NCI-H524 (cell line): Measurements from ENCODE around the gene ZNF350.
A peak's percentile ranks its signal among the peaks of the same experiment; 100 is the strongest.
"Not testable (repeated sequence)": the region's sequence is repeated elsewhere in the genome, so short reads cannot be mapped to it uniquely, and the experiment has no call there.

Experiments
- DNase-seq, 2 experiments: peaks; one replicate each; lab custom pipeline; 2025; lab: John Stamatoyannopoulos, UW

The ZNF350 gene

DNA sequence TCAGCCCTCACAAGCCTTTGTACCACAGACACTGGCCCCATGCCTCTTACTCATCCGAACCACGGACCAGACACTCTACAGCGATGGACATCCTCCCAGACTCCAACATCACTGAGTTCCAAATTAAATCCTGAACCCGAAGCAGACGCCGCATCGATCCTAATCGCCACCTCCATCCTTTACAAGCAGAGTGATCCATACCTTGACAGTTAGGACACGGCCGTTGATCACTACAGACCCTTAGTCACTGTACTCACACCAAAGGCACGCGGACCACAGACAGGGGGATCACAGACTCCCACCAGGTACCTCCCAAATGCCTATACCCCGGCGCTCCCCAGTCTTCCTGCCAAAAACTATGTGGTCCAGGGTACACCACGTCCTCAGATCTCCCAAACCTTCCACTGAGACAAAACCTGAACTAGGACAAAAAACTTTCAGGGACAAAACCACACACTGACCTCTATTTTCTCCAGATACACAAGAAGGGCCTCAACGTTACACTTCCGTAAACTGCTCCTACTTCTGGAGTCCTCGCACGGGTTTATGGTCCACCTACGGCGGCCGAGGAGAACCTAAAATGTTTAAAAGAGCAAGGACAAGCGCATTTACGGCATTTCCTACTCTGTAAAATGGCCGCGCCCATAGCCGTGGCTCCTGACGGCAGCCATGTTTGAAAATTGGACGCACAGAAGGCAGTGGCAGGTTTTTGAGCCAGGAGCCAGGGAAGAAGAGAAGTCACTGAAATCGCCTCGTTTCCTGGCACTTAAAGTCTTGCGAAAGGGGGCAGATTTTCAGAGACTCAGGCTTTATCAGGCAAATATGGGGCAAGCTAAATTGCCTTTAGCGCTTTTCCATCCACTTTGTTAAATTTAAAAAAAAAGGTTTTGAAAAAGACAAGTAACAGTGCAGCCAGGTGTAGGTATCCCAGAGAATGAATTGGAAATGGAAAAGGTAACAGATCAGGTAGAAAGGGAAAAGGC lies at the start of gene ZNF350:
Gene ZNF350, minus strand, starts transcription at position 532 of the 983 bp plus-strand sequence. CDS start 12,480 bp downstream, outside the sequence.
- peak; percentile 94 to 97 for DNase-seq

DNA sequence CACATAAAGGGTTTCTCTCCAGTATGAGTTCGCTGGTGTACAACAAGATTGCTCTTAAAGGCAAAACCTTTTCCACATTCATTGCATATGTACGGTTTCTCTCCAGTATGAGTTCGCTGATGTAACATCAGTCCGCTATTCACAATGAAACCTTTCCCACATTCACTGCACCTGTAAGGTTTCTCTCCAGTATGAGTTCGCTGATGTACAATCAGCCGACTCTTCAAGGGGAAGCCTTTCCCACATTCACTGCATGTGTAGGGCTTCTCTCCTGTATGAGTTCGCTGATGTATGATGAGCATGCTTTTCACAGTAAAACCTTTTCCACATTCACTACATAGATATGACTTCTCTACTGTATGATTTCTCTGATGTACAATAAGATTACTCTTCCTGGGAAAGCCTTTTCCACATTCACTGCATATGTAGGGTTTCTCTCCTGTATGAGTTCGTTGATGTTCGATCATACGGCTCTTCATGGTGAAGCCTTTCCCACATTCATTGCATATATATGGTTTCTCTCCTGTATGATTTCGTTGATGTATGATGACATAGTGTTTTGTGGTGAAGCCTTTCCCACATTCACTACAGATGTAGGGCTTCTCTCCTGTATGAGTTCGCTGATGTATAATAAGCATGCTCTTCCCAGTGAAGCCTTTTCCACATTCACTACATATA lies 47.5 kb upstream of the ZNF350 start:
- DNase-seq: no peak

DNA sequence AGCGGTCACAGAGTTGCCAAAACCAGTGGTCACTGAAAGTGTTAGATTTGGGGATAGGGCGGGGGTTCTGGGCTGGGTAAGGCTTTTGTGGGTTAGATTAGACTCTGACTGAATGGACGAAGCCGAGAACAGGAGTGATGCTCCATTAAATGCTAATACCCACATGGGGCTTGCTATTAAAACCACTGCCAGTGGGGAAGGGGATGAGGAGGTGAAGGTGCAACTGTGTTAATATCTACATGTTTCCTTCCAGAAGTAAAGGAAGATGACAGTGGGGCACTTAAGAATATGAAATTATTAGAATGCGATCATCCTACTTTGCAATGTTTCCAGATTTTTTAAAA lies 42.1 kb upstream of the ZNF350 start:
- DNase-seq: peak; percentile 63 to 73

DNA sequence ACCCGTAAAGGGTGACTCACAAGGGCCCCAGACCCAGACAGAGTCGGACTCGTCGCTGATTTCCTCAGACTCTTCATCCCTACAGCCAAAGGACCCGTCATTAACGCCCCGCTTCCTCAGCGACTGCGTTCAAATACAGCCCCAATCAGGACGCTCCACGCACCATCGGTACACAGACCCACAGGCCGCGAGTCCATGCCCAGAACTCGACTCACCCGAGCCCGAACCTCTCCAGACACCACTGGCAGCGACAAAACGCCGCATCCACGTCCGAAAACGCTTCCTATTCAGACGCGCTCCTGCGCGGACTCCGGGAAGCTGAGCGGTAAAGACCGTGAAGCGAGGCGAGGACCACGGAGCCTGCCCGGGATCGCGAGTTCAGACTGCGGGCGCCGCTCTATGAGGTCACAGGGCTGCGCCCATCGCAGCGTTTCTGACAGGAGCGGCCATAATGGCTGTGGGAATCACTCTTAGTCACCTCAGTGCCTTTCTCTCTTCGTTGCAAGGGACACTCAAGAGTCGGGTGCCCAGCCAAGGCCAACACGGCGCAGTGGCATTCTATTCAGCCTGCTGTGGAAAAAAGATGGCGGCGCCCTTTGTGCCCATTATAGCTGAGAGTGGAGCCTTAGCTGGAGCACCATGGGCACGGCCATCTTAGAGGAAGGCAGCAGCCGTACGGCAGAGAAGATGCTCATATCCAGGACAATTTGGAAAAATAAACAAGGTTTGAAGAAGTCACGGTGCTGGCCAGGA lies 41.6 kb upstream of the ZNF350 start, which contains the start of gene ZNF614:
Gene ZNF614, minus strand, starts transcription at position 353 of the 753 bp plus-strand sequence. CDS start 2,634 bp downstream, outside the sequence.
- DNase-seq: peak; percentile 78 to 90

DNA sequence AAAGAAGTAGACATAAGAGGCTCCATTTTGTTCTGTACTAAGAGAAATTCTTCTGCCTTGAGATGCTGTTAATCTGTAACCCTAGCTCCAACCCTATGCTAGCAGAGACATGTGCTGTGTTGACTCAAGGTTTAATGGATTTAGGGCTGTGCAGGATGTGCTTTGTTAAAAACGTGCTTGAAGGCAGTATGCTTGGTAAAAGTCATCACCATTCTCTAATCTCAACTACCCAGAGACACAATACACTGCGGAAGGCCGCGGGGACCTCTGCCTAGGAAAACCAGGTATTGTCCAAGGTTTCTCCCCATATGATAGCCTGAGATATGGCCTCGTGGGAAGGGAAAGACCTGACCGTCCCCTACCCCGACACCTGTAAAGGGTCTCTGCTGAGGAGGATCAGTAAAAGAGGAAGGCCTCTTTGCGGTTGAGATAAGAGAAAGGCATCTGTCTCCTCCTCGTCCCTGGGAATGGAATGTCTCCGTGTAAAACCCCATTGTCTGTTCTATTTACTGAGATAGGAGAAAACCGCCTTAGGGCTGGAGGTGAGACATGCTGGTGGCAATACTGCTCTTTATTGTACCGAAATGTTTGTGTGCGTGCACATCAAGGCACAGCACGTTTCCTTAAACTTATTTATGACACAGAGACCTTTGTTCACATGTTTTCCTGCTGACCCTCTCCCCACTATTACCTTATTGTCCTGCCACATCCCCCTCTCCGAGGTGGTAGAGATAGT lies 39.8 kb upstream of the ZNF350 start:
- not testable (repeated sequence) for DNase-seq

DNA sequence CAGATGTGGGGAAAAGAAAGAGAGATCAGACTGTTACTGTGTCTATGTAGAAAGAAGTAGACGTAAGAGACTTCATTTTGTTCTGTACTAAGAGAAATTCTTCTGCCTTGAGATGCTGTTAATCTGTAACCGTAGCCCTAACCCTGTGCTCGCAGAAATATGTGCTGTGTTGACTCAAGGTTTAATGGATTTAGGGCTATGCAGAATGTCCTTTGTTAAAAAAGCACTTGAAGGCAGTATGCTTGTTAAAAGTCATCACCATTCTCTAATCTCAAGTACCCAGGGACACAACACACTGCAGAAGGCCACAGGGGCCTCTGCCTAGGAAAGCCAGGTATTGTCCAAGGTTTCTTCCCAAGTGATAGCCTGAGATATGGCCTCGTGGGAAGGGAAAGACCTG lies 37.8 kb upstream of the ZNF350 start:
- DNase-seq: not testable (repeated sequence)

DNA sequence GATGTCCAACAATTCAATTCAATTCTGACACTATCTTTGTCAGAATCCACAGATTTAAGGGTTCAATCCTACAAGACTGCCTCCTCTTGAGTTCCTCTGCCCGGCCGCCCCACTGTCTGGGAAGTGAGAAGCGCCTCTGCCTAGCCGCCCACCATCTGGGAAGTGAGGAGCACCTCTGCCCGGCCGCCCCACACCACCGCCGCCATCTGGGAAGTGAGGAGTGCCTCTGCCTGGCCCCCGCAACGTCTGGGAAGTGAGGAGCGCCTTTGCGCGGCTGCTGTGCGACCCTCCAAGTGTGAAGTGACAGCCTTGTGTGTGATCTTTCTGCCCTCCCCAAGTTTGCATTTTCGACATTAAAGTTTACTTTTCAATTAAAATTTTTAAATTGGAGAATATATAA lies 35.6 kb upstream of the ZNF350 start:
- no peak for DNase-seq

DNA sequence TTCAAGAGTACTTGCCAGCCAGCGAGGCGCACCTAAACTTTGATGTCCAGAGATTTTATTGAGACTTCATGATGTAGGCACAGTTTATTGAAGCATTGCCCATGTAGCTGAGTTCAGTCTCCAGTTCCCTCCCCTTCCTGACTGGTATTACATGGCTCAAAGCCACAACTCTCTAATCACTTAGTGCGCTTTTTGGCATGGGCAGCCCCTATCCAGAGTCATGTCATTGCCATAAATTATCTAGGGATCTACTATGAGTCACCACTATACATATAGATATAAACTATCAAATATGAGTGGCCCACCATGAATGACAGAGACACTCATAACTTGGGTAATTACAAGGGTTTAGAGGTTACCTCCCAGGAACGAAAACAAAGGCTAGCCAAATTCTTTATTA lies 33.9 kb upstream of the ZNF350 start:
- DNase-seq: no peak

DNA sequence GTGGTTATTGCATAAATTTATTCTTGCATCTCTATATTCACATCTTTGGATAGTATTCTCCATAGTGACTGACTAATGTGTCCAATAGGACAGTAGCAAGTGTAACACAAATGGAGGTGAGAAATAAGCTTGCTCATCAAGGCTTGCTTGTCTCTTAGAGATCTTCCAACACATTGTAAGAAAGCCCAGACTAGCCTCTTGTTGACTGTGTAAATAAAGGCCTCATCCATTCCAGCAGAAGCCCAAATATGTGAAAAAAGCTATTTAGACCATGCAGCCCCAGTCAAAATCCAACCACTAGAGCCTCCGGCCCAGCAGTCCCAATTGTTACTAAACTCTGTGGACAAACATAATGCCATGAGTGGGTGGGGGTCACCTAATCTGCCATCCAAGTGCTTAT lies 24.0 kb upstream of the ZNF350 start:
- DNase-seq: no peak

DNA sequence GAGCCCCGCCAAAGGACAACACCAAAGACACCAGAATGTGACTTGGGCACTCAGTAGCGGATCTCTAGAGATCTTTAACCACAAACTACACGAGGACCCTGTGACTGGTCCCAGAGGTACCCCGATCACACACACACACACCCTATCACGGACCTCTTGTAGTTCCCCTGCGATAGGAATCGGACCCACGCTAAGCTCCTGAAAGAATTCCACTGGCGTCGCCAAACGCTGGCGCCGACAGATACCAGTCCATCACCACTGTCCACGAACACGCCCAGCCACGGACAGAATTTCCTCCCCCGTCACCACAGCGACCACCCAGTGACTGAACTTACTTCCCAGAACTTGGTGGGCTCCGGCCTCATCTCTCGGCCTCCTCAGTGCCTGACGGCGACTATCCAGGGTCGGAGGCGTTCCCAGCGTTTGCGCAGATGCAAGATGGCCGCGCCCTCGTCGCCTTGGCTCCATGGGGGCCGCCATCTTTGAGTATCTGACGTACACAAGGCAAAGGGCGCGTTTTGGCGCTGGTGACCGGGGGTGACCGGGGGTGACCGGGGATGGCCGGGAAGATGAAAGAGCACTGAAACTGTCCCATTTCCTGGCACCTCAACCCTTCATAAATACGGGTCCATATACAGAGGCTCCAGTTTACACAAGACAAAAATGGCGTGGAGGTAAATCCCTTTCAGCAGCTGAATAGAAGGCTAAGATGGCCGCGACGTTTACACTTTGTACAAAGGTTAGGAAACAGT lies 21.3 kb upstream of the ZNF350 start, which contains the start of gene ZNF615:
Gene ZNF615, minus strand, starts transcription at position 406 of the 752 bp plus-strand sequence. CDS start 4,500 bp downstream, outside the sequence.
- peak; percentile 83 to 86 for DNase-seq

DNA sequence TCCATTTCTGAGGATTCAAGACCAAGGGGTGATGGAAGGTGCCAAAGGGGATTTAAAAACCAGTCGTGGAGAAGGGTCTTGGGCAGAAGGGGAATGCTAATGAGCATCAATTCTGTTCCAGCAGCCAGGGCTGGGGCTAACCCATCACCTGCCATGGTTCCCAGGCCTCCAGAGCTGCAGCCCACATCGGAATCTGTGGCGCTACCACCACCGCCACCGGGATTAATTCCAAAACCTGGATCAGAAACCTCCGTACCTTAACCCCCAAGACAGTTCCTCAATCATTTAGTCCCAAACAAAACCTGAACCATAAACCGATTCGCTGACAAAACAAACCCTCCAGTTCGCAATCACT lies 20.8 kb upstream of the ZNF350 start:
- DNase-seq: peak in 1 of 2 experiments; percentile 37

DNA sequence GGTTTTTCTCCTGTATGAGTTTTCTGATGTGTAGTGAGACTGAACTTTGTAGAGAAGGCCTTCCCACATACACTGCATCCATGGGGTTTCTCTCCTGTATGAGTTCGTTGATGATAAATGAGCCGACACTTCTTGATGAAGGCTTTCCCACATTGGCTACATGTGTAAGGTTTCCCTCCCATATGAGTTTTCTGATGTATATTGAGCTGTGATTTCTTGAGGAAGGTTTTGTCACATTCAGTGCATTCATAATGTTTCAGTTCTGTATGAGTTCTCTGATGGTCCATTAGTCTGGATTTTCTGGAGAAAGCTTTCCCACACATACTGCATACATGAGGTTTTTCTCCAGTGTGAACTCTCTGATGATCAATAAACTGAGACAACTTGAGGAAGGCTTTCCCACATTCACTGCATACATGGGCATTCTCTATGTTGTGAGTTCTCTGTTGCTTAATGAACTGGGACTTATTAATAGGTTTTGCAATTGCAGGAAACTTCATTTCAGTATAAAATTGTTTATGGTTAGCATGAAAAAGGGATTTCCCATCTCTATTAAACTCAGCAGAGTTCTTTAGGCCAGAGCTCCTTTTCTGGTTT lies 7.5 kb upstream of the ZNF350 start:
- DNase-seq: no peak

DNA sequence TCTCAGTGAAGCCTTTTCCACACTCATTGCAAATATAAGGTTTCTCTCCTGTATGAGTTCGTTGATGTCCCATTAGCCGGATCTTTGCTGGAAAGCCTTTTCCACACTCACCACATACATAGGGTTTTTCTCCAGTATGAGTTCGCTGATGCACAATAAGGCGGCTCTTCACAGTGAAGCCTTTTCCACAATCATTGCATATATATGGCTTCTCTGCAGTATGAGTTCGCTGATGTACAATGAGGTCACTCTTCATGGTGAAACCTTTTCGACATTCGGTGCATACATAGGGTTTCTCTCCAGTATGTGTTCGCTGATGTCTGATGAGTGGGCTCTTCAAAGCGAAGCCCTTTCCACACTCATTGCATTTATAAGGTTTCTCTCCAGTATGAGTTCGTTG lies 6.8 kb upstream of the ZNF350 start:
- no peak for DNase-seq

DNA sequence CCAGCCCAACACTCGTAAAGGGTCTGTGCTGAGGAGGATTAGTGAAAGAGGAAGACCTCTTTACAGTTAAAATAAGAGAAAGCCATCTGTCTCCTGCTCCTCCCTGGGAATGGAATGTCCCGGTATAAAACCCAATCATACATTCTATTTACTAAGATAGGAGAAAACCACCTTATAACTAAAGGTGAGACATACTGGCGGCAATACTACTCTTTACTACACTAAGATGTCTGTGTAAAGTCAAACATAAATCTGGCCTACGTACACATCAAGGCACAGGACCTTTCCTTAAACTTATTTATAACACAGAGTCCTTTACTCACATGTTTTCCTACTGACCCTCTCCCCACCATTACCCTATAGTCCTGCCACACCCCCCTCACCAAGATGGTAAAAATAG lies 3.3 kb downstream of the ZNF350 start:
- DNase-seq: no peak

DNA sequence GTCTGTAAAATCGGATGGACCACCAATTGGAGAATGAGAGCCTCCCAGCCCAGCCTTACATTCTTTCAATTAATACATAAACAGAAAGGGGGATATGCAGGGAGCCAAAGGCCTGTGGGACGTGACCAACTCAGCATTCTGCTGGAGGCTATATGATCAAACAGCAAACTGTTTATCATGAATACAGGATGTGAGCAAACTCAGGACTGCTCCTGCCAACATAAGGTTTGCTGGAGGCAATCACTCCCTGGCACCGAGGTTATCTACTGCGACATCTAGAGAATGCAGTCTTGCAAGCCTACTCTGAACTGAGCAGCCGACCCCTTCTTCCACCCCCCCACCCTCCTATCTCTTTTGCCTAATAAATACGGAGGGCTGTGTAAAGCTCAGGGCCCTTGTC lies 5.7 kb downstream of the ZNF350 start:
- not testable (repeated sequence) for DNase-seq

DNA sequence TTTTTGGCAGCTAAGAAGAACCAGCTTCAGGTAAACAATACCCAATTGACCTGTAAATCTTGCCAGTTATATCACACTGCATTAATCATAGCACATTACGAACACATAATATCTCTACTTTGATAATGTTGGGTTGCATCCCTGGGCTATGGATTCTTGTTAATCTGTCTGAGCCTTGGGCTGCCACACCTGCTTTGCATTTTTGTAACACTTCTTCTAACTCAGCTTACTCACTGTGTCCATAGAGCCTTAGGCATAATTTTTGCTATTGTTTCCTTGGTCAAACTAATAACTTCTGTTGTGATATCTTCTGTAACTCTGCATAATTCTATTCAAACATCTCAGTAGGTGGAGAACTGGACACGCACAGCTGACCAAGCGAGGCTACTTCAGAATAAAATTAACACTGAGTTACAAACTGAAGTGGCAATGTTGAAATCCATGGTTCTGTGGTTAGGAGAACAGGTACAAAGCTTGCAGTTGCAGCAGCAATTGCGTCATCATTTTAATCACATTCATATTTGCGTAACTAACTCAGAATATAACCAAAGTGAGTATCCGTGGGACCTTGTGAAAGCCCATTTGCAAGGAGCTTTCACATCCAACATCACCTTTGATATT lies 6.4 kb downstream of the ZNF350 start:
- DNase-seq: no peak

DNA sequence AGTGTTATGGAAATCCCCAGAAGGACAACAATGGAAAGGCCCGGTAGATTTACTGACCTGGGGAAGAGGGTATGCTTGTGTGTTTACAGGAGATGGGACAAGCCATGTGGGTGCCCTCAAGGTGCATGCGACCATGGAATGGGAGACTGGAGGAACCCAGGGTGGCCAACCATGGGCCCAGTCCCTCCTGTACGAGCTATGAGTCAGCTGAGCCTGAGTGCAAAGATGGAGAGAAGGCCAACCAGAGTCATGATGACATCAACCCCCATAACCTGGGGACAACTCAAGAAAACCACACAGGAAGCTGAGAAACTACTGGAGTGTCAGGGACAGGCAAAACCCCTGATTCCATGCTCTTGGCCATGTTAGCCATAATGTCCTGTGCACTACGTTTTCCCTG lies 7.8 kb downstream of the ZNF350 start:
- DNase-seq: no peak

DNA sequence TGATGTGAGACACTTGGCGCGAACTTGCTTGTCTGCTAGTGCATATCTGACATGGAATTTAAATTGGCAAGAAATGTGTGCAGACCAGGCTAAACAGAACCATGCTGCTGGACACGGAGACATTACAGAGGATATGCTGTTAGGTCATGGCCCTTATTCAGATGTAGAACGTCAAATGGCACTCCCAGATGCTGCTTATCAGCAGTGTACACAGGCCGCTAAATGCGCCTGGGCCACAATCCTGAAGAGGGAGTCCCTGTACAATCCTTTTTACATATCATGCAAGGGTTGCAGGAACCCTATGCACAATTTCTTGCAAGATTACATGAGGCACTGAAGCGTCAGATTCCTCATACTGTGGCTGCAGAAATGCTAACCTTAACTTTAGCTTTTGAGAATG lies 9.3 kb downstream of the ZNF350 start:
- DNase-seq: no peak

DNA sequence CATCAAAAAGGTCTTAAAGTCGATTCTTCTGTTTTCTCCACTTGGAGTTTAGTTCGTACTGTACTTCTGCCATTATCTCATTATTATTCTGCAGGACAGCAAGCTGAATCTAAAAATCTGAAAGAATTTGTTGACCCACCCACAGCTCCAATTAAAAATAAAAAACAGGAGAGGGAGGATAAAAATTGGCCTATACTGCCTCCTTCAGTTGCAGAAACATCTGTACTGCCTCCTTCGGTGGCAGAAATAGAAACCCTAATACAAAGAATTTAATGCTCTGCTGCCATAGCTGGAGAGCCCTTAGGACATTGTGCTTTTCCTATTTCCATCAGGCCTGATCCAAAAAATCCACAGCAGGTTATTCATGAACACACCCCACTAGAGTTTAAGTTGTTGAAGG lies 9.8 kb downstream of the ZNF350 start:
- DNase-seq: no peak

DNA sequence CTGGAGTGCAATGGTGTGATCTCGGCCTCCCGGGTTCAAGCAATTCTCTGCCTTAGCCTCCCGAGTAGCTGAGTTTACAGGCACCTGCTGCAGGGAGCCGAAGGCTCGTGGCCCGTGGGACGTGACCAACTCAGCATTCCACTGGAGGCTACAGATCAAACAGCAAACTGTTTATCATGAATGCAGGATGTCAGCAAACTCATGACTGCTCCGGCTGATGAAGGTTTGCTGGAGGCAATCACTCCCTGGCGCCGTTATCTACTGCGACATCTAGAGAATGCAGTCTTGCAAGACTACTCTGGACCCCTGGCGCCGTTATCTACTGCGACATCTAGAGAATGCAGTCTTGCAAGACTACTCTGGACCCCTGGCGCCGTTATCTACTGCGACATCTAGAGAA lies 10.9 kb downstream of the ZNF350 start:
- not testable (repeated sequence) for DNase-seq
